Right cardiac atrium (tissue), 5 donors: Measurements from ENCODE around the gene GET3. TPM values are rescaled to one million over a fixed set of nuclear protein-coding genes. Genes with fewer than 3 reads are reported as not detected.
A peak's percentile ranks its signal among the peaks of the same experiment; 100 is the strongest.
"Not testable (repeated sequence)": the region's sequence is repeated elsewhere in the genome, so short reads cannot be mapped to it uniquely, and the experiment has no call there.

Experiments
- ATAC-seq, 2 donors: fragments of 200-7000 bp; cut with Tn5 transposase; one replicate each; pipeline versions ENCODE4 v1.8.0 to v1.9.1; 2020; ENCODE audit warnings: moderate library complexity in 2 of 2, mild to moderate bottlenecking in 1 of 2
- DNase-seq, 3 donors: peaks; one replicate each; pipeline ENCODE4 v3.0.0-alpha.2; 2020
- H3K27ac ChIP-seq: one replicate; pipeline ENCODE4 v1.5.1; 2013; ENCODE audit warnings: mild to moderate bottlenecking, low read length, control low read depth, moderate library complexity
- H3K27me3 ChIP-seq: one replicate; pipeline ENCODE4 v1.6.1; 2013; ENCODE audit not compliant: control insufficient read depth, insufficient read depth
- H3K4me1 ChIP-seq: one replicate; pipeline ENCODE4 v1.6.1; 2013; ENCODE audit warnings: low read length; ENCODE audit not compliant: control insufficient read depth, insufficient read depth
- H3K4me3 ChIP-seq: one replicate; pipeline ENCODE4 v1.5.1; 2013; ENCODE audit warnings: low read length, control low read depth
- H3K9me3 ChIP-seq: one replicate; pipeline ENCODE4 v1.6.1; 2013; ENCODE audit warnings: low read length; ENCODE audit not compliant: control insufficient read depth
- WGBS: extraction: QIAGEN DNeasy Blood & Tissue Kit; methylation state at CpG from one replicate; pipeline ENCODE4 v1.1.7; 2013; 5-methylcytosine and 5-hydroxymethylcytosine counted together
- intact Hi-C, 4 donors: fragments of 100-400 bp; cut with DNase I; formaldehyde crosslinking; loops; one replicate each; pipeline versions ENCODE4 v1.11.0 to v1.14.0; 2022 to 2023
- microRNA-seq, 2 donors: library from miRNA; unstranded; fragments of <30 nt; microRNA quantifications; one replicate each; pipeline ENCODE4 v1.2.0, GENCODE V29; 2020 to 2021
- polyA plus RNA-seq: library from polyadenylated mRNA; stranded (reverse); fragments of 200-250 nt; gene quantifications from one replicate; pipeline ENCODE4 v1.2.3, GENCODE V29; 2013
- total RNA-seq, 4 donors: library from RNA; stranded (reverse); fragmentation: NEBNext Ultra II Directional; extraction: Animal tissue kit (Norgen Biotek cat#: 25700); gene quantifications; one replicate each; pipeline ENCODE4 v1.2.1, GENCODE V29; 2021
- donor health status: healthy with polysubstance abuse.
- donor health status: DM: no; HTN: yes; CAD: no.
- donor health status: DM: no; HTN: no; CAD: no.
- donor health status: DM: no; HTN: yes; CAD: no; lungs with severe emphysema.
- donor health status: DM: yes; HTN: yes; CAD: no.

The GET3 gene
- total and polyA plus RNA-seq, 5 donors = 49.7 to 87.2 (median 58.2) TPM

GRCh38 chr19:12794196-12794941 lies 57.1 kb downstream of the GET3 start:
- intact Hi-C loops = loop anchor here in 1 of 4 donors (2.0 kb wide), 1 partner anchor 16 kb away; no protein-coding TSS in a partner anchor
- DNase-seq = peak in 1 of 3 donors; percentile 42
- H3K27ac ChIP-seq = peak overlapping the region; percentile 93
- 71% methylated on average over 7 of the region's 7 CpGs for WGBS
- H3K4me1 ChIP-seq = no peaks in the 10 kb centered on the region
- H3K4me3 ChIP-seq = peak overlapping the region; percentile 82
- H3K27me3 ChIP-seq = no peaks in the 10 kb centered on the region
- ATAC-seq = no peak
- H3K9me3 ChIP-seq = no peaks in the 10 kb centered on the region

- intact Hi-C loops = loop anchor here in 1 of 4 donors (2.0 kb wide), 1 partner anchor 16 kb away; no protein-coding TSS in a partner anchor
- 92% methylated on average over 9 of the region's 9 CpGs for WGBS
- H3K27me3 ChIP-seq = no peaks in the 10 kb centered on the region
- no peak overlapping the region for H3K4me3 ChIP-seq
- H3K9me3 ChIP-seq = no peaks in the 10 kb centered on the region
- DNase-seq = peak in 2 of 3 donors; percentile 28 to 45
- no peak overlapping the region for H3K27ac ChIP-seq
- no peak for ATAC-seq
- H3K4me1 ChIP-seq = no peaks in the 10 kb centered on the region
These were observed 57.7 kb downstream of the GET3 start for GRCh38 chr19:12794971-12795381.

- 10% methylated on average over 18 of the region's 18 CpGs for WGBS
- peak; percentile 79 to 85 (median 82) for DNase-seq
- no peak overlapping the region for H3K4me3 ChIP-seq
- peak; percentile 10 for ATAC-seq
- H3K4me1 ChIP-seq = peaks cover 5% of the 10 kb centered on the region
- H3K27ac ChIP-seq = peak overlapping the region; percentile 13
- intact Hi-C loops = loop anchor here in 1 of 4 donors (2.0 kb wide), 1 partner anchor 20 kb away; no protein-coding TSS in a partner anchor
- H3K9me3 ChIP-seq = no peaks in the 10 kb centered on the region
- H3K27me3 ChIP-seq = no peaks in the 10 kb centered on the region
These were observed 59.1 kb downstream of the GET3 start for GRCh38 chr19:12796146-12797071.

GRCh38 chr19:12797141-12797587 lies 59.9 kb downstream of the GET3 start:
- WGBS = 94% methylated on average over 6 of the region's 6 CpGs
- H3K27me3 ChIP-seq = no peaks in the 10 kb centered on the region
- intact Hi-C loops = loop anchor here in 1 of 4 donors (2.0 kb wide), 1 partner anchor 20 kb away; no protein-coding TSS in a partner anchor
- H3K27ac ChIP-seq = no peak overlapping the region
- no peaks in the 10 kb centered on the region for H3K9me3 ChIP-seq
- H3K4me1 ChIP-seq = peaks cover 5% of the 10 kb centered on the region
- ATAC-seq (no peak), DNase-seq (peak in 1 of 3 donors; percentile 7)
- no peak overlapping the region for H3K4me3 ChIP-seq

- H3K9me3 ChIP-seq, H3K4me1 ChIP-seq, H3K27ac ChIP-seq, DNase-seq, H3K4me3 ChIP-seq, ATAC-seq, H3K27me3 ChIP-seq: not testable (repeated sequence)
- WGBS = 95% methylated on average over 7 of the region's 7 CpGs
- intact Hi-C loops = loop anchor here in 1 of 4 donors (2.0 kb wide), 1 partner anchor 21 kb away; no protein-coding TSS in a partner anchor
These were observed 60.3 kb downstream of the GET3 start for GRCh38 chr19:12797607-12798006.

Small RNA genes within 50 kb of the gene (microRNA-seq; reads per million reads assigned to microRNA genes)
- 0.42 to 0.54 reads per million in 2 donors for gene MIR5684

Other genes with a start within 250 kb of the GET3 start
- 10 to 100 TPM; 10.1 to 13.6 (median 12.1) TPM for gene ZNF564, start 186.0 kb upstream of the GET3 start, total RNA-seq
- gene ZNF564, start 186.0 kb upstream of the GET3 start, polyA plus RNA-seq = 4.6 TPM
- gene ZNF490, start 126.7 kb upstream of the GET3 start, total RNA-seq = 1 to 10 TPM; 4.9 to 7.1 (median 6.0) TPM
- 0.86 TPM for gene ZNF490, start 126.7 kb upstream of the GET3 start, polyA plus RNA-seq
- gene ZNF791, start 126.6 kb upstream of the GET3 start, total RNA-seq = 10 to 100 TPM; 19.8 to 26.7 (median 20.9) TPM
- gene ZNF791, start 126.6 kb upstream of the GET3 start, polyA plus RNA-seq = 6.8 TPM
- 10 to 100 TPM; 32.7 to 52.6 (median 42.1) TPM for gene MAN2B1, start 70.8 kb upstream of the GET3 start, total RNA-seq
- 19.8 TPM for gene MAN2B1, start 70.8 kb upstream of the GET3 start, polyA plus RNA-seq
- 10 to 100 TPM in 1 of 4 donors, 1 to 10 TPM in 3; 6.3 to 10.5 (median 8.1) TPM for gene WDR83, start 70.7 kb upstream of the GET3 start, total RNA-seq
- 10.0 TPM for gene WDR83, start 70.7 kb upstream of the GET3 start, polyA plus RNA-seq
- 10 to 100 TPM; 40.8 to 52.0 (median 49.7) TPM for gene DHPS, start 55.6 kb upstream of the GET3 start, total RNA-seq
- 49.4 TPM for gene DHPS, start 55.6 kb upstream of the GET3 start, polyA plus RNA-seq
- not detected for gene GNG14, start 49.5 kb upstream of the GET3 start, total RNA-seq
- not detected for gene GNG14, start 49.5 kb upstream of the GET3 start, polyA plus RNA-seq
- gene FBXW9, start 40.9 kb upstream of the GET3 start, total RNA-seq = 1 to 10 TPM; 1.2 to 2.0 (median 1.9) TPM
- gene FBXW9, start 40.9 kb upstream of the GET3 start, polyA plus RNA-seq = 2.1 TPM
- gene TNPO2, start 13.6 kb upstream of the GET3 start, total RNA-seq = 10 to 100 TPM; 44.3 to 54.6 (median 45.0) TPM
- gene TNPO2, start 13.6 kb upstream of the GET3 start, polyA plus RNA-seq = 24.8 TPM
- 100 to 1,000 TPM; 112 to 135 (median 129) TPM for gene TRIR, start 2.8 kb upstream of the GET3 start, total RNA-seq
- 219 TPM for gene TRIR, start 2.8 kb upstream of the GET3 start, polyA plus RNA-seq
- gene BEST2, start 14.3 kb downstream of the GET3 start, total RNA-seq = not detected
- not detected for gene BEST2, start 14.3 kb downstream of the GET3 start, polyA plus RNA-seq
- gene HOOK2, start 38.1 kb downstream of the GET3 start, total RNA-seq = 10 to 100 TPM in 2 of 4 donors, 1 to 10 TPM in 2; 9.3 to 22.9 (median 13.4) TPM
- 18.0 TPM for gene HOOK2, start 38.1 kb downstream of the GET3 start, polyA plus RNA-seq
- gene JUNB, start 54.0 kb downstream of the GET3 start, total RNA-seq = 100 to 1,000 TPM in 1 of 4 donors, 10 to 100 TPM in 3; 29.9 to 209 (median 51.9) TPM
- 156 TPM for gene JUNB, start 54.0 kb downstream of the GET3 start, polyA plus RNA-seq
- 100 to 1,000 TPM; 595 to 772 (median 666) TPM for gene PRDX2, start 64.3 kb downstream of the GET3 start, total RNA-seq
- 834 TPM for gene PRDX2, start 64.3 kb downstream of the GET3 start, polyA plus RNA-seq
- 1 to 10 TPM; 2.2 to 3.6 (median 3.0) TPM for gene THSD8, start 64.6 kb downstream of the GET3 start, total RNA-seq
- gene THSD8, start 64.6 kb downstream of the GET3 start, polyA plus RNA-seq = 2.5 TPM
- 1 to 10 TPM; 2.6 to 4.6 (median 3.7) TPM for gene RNASEH2A, start 69.1 kb downstream of the GET3 start, total RNA-seq
- 3.5 TPM for gene RNASEH2A, start 69.1 kb downstream of the GET3 start, polyA plus RNA-seq
- not detected for gene RTBDN, start 97.1 kb downstream of the GET3 start, total RNA-seq
- gene RTBDN, start 97.1 kb downstream of the GET3 start, polyA plus RNA-seq = not detected
- gene MAST1, start 101.0 kb downstream of the GET3 start, total RNA-seq = under 1 TPM in 3 of 4 donors, not detected in 1; 0.31 to 0.59 (median 0.34) TPM
- 0.20 TPM for gene MAST1, start 101.0 kb downstream of the GET3 start, polyA plus RNA-seq
- gene DNASE2, start 144.0 kb downstream of the GET3 start, total RNA-seq = 10 to 100 TPM; 22.2 to 30.6 (median 24.5) TPM
- gene DNASE2, start 144.0 kb downstream of the GET3 start, polyA plus RNA-seq = 19.2 TPM
- gene KLF1, start 149.7 kb downstream of the GET3 start, total RNA-seq = not detected
- not detected for gene KLF1, start 149.7 kb downstream of the GET3 start, polyA plus RNA-seq
- gene GCDH, start 153.7 kb downstream of the GET3 start, total RNA-seq = 10 to 100 TPM; 22.7 to 38.2 (median 27.4) TPM
- gene GCDH, start 153.7 kb downstream of the GET3 start, polyA plus RNA-seq = 26.1 TPM
- gene SYCE2, start 181.8 kb downstream of the GET3 start, total RNA-seq = under 1 TPM in 1 of 4 donors, not detected in 3; 0.48 TPM
- gene SYCE2, start 181.8 kb downstream of the GET3 start, polyA plus RNA-seq = 0.07 TPM
- gene FARSA, start 196.2 kb downstream of the GET3 start, total RNA-seq = 10 to 100 TPM; 32.6 to 44.8 (median 42.9) TPM
- 38.7 TPM for gene FARSA, start 196.2 kb downstream of the GET3 start, polyA plus RNA-seq
- 100 to 1,000 TPM; 314 to 703 (median 631) TPM for gene CALR, start 201.1 kb downstream of the GET3 start, total RNA-seq
- 374 TPM for gene CALR, start 201.1 kb downstream of the GET3 start, polyA plus RNA-seq
- 100 to 1,000 TPM; 127 to 137 (median 133) TPM for gene RAD23A, start 208.4 kb downstream of the GET3 start, total RNA-seq
- 122 TPM for gene RAD23A, start 208.4 kb downstream of the GET3 start, polyA plus RNA-seq
- 10 to 100 TPM; 24.3 to 33.2 (median 29.1) TPM for gene GADD45GIP1, start 219.7 kb downstream of the GET3 start, total RNA-seq
- gene GADD45GIP1, start 219.7 kb downstream of the GET3 start, polyA plus RNA-seq = 64.5 TPM
- 10 to 100 TPM in 2 of 4 donors, 1 to 10 TPM in 2; 5.0 to 13.8 (median 11.1) TPM for gene DAND5, start 232.1 kb downstream of the GET3 start, total RNA-seq
- gene DAND5, start 232.1 kb downstream of the GET3 start, polyA plus RNA-seq = 7.0 TPM